HG02623 (cell line): ENCODE measurements around the gene ARHGAP45.

Source experiments
- ATAC-seq: cut with Tn5 transposase; IDR thresholded peaks from one replicate; pipeline ENCODE4 v1.9.1; 2021; ENCODE audit warnings: moderate library complexity; ENCODE audit not compliant: unreplicated experiment

The ARHGAP45 gene

DNA sequence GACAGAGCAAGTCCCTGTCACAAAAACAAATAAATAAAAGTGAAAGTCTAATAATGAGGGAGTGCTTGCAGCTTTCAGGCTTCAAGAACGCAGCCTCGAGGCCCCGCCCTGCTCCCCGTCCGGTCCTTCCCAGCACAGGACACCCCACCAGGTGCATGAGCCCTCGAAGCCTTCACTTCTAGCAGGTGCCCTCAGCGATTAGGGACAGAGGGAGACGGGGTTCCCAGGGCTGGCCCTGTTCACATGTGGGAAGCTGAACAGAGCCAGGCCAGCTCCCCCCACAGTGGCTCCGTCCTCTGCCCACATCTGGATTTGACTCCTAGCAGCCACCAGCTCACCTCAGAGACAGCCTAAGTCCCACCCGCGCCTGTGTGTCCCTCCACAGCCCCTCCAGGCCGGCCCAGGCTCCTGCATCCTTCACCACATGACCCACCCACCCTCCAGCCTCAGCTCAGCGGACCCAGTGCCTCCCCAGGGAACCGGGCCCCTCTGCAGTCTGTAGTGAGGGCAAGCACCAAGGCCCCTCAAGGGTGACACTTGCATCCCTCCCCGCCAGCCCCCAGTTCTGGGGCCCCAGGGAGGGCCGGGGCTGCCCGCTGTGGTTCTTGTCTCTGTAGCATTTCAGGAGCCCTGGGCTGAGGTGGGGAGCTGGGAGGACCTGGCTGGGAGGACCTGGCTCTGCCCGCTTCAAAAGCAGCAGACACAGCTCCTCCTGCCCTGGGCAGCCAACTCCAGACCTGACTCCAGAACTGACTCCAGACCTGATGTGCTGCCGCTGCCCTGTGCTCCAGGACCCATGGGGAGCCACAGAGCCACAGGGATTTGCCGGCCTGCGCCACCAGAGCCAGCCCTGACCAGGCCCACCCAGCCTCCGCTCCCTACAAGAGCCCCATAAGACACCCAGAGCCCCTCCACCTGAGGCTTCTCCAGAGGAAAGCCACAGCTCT lies 64.1 kb downstream of the ARHGAP45 start:
- ATAC-seq, result no peak

DNA sequence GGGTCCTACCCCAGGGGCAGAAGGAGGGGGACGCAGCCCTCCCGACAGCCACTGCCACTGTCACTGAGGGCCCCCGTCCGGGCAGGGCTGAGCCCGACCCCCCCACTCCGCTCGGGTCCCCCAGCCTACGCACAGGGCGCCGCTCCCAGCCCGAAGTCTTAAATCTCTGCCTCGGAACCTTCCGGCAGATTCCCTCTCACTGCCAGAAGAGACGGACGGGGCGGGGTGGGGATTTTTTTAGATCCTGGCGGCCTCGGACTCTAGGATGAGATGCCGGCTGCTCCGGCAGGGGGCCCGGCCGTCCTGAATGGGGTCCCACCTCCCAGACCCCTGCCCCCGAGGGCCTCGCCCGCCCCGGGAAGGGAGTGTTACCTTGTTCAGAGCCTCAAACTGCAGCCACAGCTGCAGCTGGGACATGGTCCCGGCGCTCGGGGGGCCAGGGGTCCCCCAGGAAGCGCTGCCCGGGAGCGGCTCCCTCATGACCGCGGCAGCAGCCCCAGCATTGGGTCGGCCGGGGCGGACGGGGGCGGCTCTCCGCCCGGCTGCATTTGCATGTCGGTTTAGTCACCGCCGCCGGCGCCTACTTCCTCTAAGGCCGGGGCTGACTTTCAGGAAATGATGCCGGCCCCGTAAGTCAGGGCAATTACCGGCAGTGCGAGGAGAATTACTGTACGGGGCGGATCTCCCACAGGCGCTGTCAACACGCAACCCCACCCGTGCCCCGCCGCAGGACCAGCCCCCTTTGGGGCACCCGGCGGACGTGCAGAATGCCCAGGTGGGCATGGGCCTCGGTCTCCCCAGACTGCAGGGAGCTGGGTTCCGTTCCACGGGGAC lies 65.0 kb downstream of the ARHGAP45 start:
- no peak for ATAC-seq

DNA sequence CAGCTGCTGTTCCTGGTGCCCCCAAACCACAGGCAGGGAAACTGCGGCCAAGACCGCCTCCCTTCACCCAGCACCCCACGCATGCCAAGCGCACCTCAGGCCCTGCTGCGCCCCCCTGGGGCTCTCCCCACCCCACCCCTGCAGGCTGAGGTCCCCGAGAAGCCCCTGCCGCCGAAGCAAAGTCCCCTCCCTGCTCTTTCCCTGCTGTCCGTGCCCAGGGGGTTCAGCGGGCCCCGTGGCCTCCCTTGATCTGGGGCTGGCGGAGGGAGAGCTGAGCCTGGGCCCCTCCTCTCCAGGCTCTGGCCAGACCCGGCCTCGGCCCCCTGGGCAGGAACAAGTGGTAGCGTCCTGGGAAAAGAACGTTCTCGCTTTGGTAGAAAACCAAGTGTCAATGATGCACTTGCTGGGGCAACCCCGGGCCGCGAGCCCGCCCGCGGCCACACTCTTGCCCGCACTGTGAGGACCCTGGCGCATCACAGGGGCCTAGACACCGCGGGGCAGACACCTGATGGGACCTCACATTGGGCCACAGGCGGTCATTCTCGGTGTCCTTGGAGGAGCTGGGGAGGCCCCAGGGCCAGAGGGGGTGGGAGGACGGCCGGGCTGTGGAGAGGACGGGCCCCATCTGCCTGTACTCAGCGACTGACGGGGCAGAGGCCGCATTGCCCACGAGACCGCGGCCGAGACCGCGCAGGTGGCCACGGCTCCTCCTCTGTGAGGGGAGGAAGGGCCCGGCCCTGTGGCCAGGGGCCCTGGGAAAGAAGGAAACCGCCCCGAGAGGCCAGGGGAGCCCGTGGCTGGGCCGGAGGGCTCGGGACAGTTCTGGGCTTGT lies 65.8 kb downstream of the ARHGAP45 start:
- ATAC-seq, result no peak

DNA sequence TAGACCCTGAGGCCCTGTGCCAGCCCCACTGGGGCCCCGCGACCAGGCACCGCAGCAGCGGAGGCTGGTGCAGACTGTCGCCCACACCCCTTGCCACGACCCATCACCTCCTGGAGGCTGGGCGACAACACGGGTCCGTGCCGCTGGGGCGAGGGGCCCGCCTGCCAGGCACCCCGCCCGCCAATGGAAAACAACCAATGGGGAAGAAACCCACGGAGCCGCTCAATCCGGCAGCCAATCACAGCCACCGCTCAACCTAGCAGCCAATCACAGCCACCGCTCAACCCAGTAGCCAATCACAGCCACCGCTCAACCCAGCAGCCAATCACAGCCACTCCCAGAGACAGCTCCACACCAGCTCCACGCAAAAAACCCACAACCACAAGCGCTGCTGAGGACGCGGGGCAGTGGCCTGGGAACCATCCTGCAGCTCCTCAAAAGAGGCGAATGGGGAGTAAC lies 66.5 kb downstream of the ARHGAP45 start:
- peak; percentile 51 for ATAC-seq

DNA sequence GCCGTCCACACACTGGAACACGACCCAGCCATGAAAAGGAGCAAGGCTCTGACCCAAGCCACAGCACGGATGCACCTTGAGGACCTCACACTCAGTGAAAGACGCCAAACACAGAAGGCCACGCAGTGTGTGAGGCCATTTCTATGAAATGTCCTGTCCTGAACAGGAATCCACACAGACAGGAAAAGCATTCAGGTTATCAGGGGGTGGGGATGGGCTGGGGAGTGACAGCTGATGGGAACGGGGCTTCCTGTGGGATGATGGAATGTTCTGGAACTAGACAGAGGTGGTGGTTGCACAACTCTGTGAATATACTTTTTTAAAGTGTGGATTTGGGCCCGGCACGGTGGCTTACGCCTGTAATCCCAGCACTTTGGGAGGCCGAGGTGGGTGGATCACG lies 67.5 kb downstream of the ARHGAP45 start:
- ATAC-seq, result no peak

DNA sequence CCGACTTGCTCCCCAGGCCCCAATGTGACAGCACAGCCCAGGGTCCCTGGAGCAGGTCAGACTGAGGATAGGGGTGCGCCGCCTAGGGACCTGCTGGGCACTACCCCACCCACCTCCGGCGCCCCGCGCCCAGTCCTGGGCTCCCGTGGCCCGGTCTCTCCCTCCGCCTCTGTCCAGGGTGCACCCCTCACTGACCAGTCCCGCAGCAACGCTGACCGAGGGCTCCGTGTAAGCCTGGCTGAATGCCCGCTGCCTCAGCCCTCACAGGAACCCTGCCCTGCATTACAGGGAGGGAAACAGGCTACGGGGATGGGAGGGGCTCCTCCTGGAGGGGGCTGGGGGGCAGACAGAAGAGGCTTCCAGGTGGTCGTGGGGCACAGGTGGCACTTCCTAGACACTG lies 68.5 kb downstream of the ARHGAP45 start:
- no peak for ATAC-seq

DNA sequence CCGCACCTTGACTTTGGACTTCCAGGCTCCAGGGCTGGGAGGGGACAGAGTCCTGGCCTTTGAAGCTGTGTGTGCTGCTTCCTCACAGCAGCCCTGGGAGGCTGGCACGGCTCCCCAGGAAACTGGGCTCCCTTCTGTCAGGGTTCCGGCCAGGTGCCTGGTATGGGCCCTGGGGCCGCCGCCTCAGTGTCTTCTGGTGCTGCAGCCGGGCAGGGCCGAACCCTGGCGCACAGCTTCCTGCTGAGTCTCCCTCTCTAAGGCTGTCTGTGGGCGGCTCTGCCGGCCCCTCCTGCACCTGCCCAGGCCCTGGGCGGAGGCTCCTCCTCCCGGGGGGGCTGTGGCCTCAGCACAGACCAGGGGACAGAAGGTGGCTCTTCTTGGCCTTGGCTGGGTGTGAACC lies 69.2 kb downstream of the ARHGAP45 start:
- ATAC-seq, result no peak
